PC-3 (cell line): ENCODE results near the gene ETV6. TPM values are rescaled to one million over a fixed set of nuclear protein-coding genes. Genes with fewer than 3 reads are reported as not detected.

Source experiments
- ATAC-seq: fragments of 200-7000 bp; cut with Tn5 transposase; 2 replicates; pipeline ENCODE4 v1.9.1; 2020; ENCODE audit warnings: mild to moderate bottlenecking, moderate library complexity
- BruUV-seq: library from RNA; stranded (reverse); fragments of 400-500 nt; replicated peaks from 2 replicates; lab custom pipeline; 2021; lab: Mats Ljungman, UMichigan
- CTCF ChIA-PET: fragments of 300-600 bp; sonication (Branson Sonifier 250); formaldehyde crosslinking; loops from one replicate; lab custom pipeline; 2022; ENCODE audit warnings: antibody characterized with exemption; lab: Charles Lee
- POLR2A ChIA-PET: fragments of 300-600 bp; sonication (Branson Sonifier 250); formaldehyde crosslinking; loops from one replicate; lab custom pipeline; 2022; ENCODE audit warnings: antibody characterized with exemption; ENCODE audit not compliant: unreplicated experiment; lab: Charles Lee
- DNase-seq: peaks from one replicate; pipeline ENCODE4 v3.0.0-alpha.2; 2015
- H2AFZ ChIP-seq: fragments of 300-600 bp; sonication (generic); 2 replicates; pipeline ENCODE4 v1.6.0; 2016; ENCODE audit warnings: antibody characterized with exemption, low read length
- H3F3A ChIP-seq: fragments of 300-600 bp; sonication (generic); one replicate; pipeline ENCODE4 v1.6.0; 2017; ENCODE audit warnings: antibody characterized with exemption, low read length, control low read depth, mild to moderate bottlenecking; ENCODE audit not compliant: unreplicated experiment
- H3K27ac ChIP-seq: fragments of 300-600 bp; sonication (generic); 2 replicates; pipeline ENCODE4 v1.5.1; 2016; ENCODE audit warnings: mild to moderate bottlenecking, low read length
- H3K27me3 ChIP-seq: fragments of 300-600 bp; sonication (generic); 2 replicates; pipeline ENCODE4 v1.6.1; 2016; ENCODE audit warnings: low read length, mixed read lengths
- H3K36me3 ChIP-seq: fragments of 300-600 bp; sonication (generic); 2 replicates; pipeline ENCODE4 v1.6.1; 2016; ENCODE audit warnings: low read depth, mixed run types, low read length, mixed read lengths
- H3K4me1 ChIP-seq: fragments of 300-600 bp; sonication (generic); 2 replicates; pipeline ENCODE4 v1.5.1; 2016; ENCODE audit warnings: low read length; ENCODE audit not compliant: insufficient read depth
- H3K4me2 ChIP-seq: fragments of 300-600 bp; sonication (generic); 2 replicates; pipeline ENCODE4 v1.6.0; 2016; ENCODE audit warnings: low read length
- H3K4me3 ChIP-seq: fragments of 300-600 bp; sonication (generic); 2 replicates; pipeline ENCODE4 v1.5.1; 2016; ENCODE audit warnings: mild to moderate bottlenecking, low read length, mixed read lengths
- H3K79me2 ChIP-seq: fragments of 300-600 bp; sonication (generic); 2 replicates; pipeline ENCODE4 v1.6.1; 2017; ENCODE audit warnings: low read length, mixed read lengths
- H3K9ac ChIP-seq: fragments of 300-600 bp; sonication (generic); 2 replicates; pipeline ENCODE4 v1.6.0; 2016; ENCODE audit warnings: mild to moderate bottlenecking, low read length
- H3K9me2 ChIP-seq: fragments of 300-600 bp; sonication (generic); replicated peaks from 2 replicates; pipeline ENCODE4 v1.6.1; 2016; ENCODE audit warnings: mixed run types, low read length, mixed read lengths
- H3K9me3 ChIP-seq: fragments of 300-600 bp; sonication (generic); 2 replicates; pipeline ENCODE4 v1.6.1; 2016; ENCODE audit warnings: low read length, mixed read lengths
- H4K20me1 ChIP-seq: fragments of 300-600 bp; sonication (generic); 2 replicates; pipeline ENCODE4 v1.6.1; 2016; ENCODE audit warnings: low read length, mixed read lengths
- CTCF ChIP-seq: fragments of 300-600 bp; sonication (generic); conservative IDR thresholded peaks from 2 replicates; pipeline ENCODE4 v1.5.1; 2017; ENCODE audit warnings: antibody characterized with exemption, low read depth, mild to moderate bottlenecking, low read length
- EZH2 ChIP-seq: fragments of 300-600 bp; sonication (generic); IDR thresholded peaks from one replicate; pipeline ENCODE4 v1.6.1; 2017; ENCODE audit warnings: antibody characterized with exemption, mild to moderate bottlenecking, low read length; ENCODE audit not compliant: unreplicated experiment
- EZH2phosphoT487 ChIP-seq: fragments of 300-600 bp; sonication (generic); IDR thresholded peaks from 2 replicates; pipeline ENCODE4 v1.6.1; 2018; ENCODE audit warnings: mild to moderate bottlenecking, antibody characterized with exemption, low read length, borderline replicate concordance
- intact Hi-C: fragments of 100-400 bp; cut with micrococcal nuclease; formaldehyde crosslinking; loops from 2 replicates; pipeline ENCODE4 v1.9.0; 2023
- total RNA-seq: library from RNA; depleted of rRNA; stranded (reverse); fragments of >200 nt; gene quantifications from 2 replicates; pipeline ENCODE4 v1.2.3, GENCODE V29; 2014

The ETV6 gene
- total RNA-seq, 1 experiment from 2014 or later: 5.0 TPM

GRCh38 chr12:11830307-11830801 is 180.9 kb downstream of the ETV6 start:
- TF ChIP-seq EZH2phosphoT487: no peak
- TF ChIP-seq EZH2: no peak
- TF ChIP-seq CTCF: no peak
- Histone ChIP-seq H2AFZ (no peak overlapping the region), H3K79me2 (no peaks in the 10 kb centered on the region), H3K4me2 (no peak overlapping the region), H3K36me3 (no peaks in the 10 kb centered on the region), H3K9me2 (no peaks in the 10 kb centered on the region), H3K4me3 (no peak overlapping the region), H3K27me3 (no peaks in the 10 kb centered on the region), H3F3A (no peaks in the 10 kb centered on the region), H3K4me1 (peaks cover 23% of the 10 kb centered on the region), H3K9me3 (no peaks in the 10 kb centered on the region), H3K9ac (no peak overlapping the region), H3K27ac (no peak overlapping the region), H4K20me1 (no peaks in the 10 kb centered on the region)
- no TSS peak for BruUV-seq
- ATAC-seq (no peak), DNase-seq (no peak)
- POLR2A ChIA-PET: interaction anchor here (0.6 kb wide), 1 partner anchor 112 kb away, joined by 5 read pairs; no protein-coding TSS in a partner anchor
- CTCF ChIA-PET: no interaction called here
- intact Hi-C loops: no loop called here

GRCh38 chr12:11832093-11832492 is 182.6 kb downstream of the ETV6 start:
- no peaks in the 10 kb centered on the region for H3K36me3 ChIP-seq
- intact Hi-C loops: no loop called here

More at GRCh38 chr12:11832093-11832492, 182.6 kb downstream of the ETV6 start:
- ChIA-PET CTCF (no interaction called here), POLR2A (no interaction called here)
- Histone ChIP-seq H3K79me2 (no peaks in the 10 kb centered on the region), H3K4me1 (peaks cover 23% of the 10 kb centered on the region), H4K20me1 (no peaks in the 10 kb centered on the region), H3F3A (no peaks in the 10 kb centered on the region), H3K27ac (no peak overlapping the region), H3K9ac (no peak overlapping the region), H3K27me3 (no peaks in the 10 kb centered on the region), H2AFZ (no peak overlapping the region), H3K4me2 (no peak overlapping the region), H3K9me2 (no peaks in the 10 kb centered on the region), H3K4me3 (no peak overlapping the region), H3K9me3 (no peaks in the 10 kb centered on the region)
- ATAC-seq (no peak), DNase-seq (no peak)
- no TSS peak for BruUV-seq
- TF ChIP-seq EZH2phosphoT487 (no peak), EZH2 (no peak), CTCF (no peak)
